NT2/D1 (cell line): ENCODE data around the gene VPS8.

Experiments used
- SUZ12 ChIP-seq: IDR thresholded peaks from 2 replicates; pipeline ENCODE4 v1.6.1; 2011; ENCODE audit not compliant: insufficient read length, insufficient read depth; ENCODE audit errors: extremely low read depth
- YY1 ChIP-seq: IDR thresholded peaks from 2 replicates; pipeline ENCODE4 v1.6.1; 2011; ENCODE audit not compliant: insufficient read length, insufficient read depth

DNA sequence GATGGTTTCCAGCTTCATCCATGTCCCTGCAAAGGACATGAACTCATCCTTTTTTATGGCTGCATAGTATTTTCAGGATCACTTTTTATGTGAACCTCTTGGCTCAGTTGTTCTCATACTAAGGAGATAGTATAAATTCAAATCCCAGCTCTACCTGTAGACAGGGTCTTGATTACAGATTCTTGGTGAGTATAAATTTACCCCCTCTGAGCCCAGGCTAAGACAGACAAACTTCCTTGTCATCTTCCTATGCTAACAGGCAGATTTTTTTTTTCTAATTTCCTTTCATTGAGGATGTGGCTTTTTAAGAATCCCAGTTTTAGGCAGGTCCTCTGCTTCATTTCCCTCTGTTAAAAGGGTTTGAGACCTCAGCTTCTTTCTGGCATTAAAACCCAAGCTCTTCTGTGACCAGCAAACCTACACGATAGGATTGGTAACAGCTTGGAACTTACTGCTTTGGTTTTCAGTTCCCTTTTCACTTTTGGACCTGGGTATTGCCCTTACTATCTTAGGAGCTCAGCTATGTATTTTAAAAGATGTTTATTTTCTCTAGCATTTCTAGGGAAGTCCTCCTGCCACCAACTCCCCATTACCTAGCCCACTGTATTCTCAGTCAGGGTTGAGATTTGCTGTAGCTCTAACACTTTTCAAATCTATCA is 72.5 kb downstream of the VPS8 start:
- TF ChIP-seq YY1 (no peak), SUZ12 (no peak)
